Fibroblast of pulmonary artery (primary cell): Measurements from ENCODE around the gene SS18L1.

ENCODE experiments used
- DNase-seq: peaks from one replicate; pipeline ENCODE4 v3.0.0-alpha.2; 2010; ENCODE audit warnings: low read depth
- H3K4me3 ChIP-seq: replicated peaks from 2 replicates; pipeline ENCODE4 v1.5.1; 2011; ENCODE audit warnings: low read depth, mild to moderate bottlenecking, control low read depth, low read length, moderate library complexity
- CTCF ChIP-seq: IDR thresholded peaks from 2 replicates; pipeline ENCODE4 v1.5.1; 2011; ENCODE audit warnings: mild to moderate bottlenecking, control low read depth, low read length, inconsistent platforms; ENCODE audit errors: missing control alignments

Gene SS18L1

DNA sequence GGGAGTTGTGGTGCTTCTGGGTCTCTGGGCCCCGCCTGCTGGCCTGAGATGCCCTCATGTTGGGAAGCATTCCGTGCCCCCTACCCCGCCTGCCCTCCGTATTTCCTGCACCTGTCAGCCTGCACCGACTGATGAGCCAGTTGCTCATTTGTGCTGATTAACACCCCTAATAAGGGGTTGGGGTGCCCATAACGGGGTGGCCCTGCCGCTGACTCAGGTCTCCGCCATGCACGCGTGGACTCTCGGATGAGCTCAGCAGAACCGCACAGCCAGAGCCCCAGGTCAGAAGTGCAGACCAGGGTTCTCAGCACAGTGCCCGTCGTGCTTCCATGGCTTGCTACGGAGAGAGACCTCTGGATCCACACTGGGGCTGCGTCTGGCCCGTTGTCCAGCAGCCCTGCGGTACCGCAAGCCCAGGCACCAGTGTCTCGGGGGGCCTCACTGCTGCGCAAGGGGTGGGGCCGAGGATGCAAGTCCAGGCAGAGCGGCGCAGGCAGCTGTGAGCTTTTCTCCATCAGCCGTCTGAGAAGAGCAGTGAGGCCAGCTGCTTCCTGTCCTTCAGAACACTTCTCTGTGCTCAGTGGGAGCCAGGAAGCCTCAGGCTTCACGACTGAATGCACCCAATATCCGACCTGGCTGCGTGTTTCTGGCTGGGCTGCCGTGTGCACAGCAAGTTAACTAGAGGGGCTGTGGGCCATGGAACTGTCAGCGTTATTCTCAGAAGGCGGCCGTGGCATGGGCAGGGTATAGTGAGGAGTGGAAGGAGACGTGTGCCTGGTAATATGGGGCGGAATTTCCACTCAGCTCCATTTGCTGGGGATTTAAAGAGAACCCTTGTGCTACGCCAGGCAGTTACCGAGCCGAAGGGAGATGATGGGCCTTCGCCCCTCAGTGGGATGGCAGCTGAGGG is 57.9 kb downstream of the SS18L1 start:
- no peak overlapping the region for H3K4me3 ChIP-seq
- DNase-seq = no peak
- no peak for TF ChIP-seq CTCF

DNA sequence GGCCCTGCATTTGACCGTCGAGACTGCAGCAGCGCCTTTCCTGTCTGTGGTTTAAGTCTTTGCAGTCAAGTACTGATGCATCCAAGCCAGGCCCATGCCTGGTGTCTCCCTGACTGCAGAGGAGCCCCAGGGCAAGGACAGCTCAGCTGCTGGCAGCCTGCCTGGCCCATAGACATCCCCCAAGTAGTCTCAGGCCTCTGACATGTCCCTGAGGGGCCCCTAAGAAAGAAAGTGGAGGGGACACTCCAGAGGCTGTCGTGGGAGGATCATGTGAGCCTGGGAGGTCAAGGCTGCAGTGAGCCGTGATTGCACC is 58.5 kb downstream of the SS18L1 start:
- DNase-seq = no peak
- H3K4me3 ChIP-seq = no peak overlapping the region
- TF ChIP-seq CTCF = no peak

DNA sequence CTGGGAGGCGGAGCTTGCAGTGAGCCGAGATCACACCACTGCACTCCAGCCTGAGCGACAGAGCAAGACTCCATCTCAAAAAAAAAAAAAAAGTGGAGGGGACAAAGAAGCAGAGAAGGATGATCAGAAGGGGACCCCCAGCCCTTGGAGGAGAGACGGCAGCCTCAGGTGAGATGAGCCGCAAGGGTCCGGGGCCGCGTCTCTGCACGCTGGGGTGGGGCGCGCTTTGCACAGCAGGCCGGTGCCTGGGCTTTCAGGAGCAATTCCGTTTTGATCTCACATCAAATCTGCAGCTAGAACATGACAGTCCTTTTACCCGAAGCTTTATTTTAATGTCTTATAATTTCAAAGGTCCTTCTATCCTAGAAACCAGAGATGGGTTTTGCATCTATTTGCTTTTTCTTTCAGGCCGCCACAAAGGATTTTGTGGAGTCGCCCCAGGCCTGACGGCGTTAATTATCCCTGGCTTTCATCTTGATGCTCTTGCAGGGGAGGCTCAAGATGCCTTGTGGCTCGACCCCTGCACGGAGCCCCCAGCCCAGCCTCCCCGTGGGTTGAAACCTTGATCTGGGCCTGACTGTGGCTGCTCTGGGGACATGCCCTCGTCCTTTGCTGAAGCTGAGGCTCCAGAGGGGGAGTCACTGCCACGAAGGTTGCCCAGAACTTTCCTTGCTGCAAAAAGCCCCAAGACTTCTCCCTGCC is 59.3 kb downstream of the SS18L1 start:
- no peak overlapping the region for H3K4me3 ChIP-seq
- no peak for TF ChIP-seq CTCF
- no peak for DNase-seq

DNA sequence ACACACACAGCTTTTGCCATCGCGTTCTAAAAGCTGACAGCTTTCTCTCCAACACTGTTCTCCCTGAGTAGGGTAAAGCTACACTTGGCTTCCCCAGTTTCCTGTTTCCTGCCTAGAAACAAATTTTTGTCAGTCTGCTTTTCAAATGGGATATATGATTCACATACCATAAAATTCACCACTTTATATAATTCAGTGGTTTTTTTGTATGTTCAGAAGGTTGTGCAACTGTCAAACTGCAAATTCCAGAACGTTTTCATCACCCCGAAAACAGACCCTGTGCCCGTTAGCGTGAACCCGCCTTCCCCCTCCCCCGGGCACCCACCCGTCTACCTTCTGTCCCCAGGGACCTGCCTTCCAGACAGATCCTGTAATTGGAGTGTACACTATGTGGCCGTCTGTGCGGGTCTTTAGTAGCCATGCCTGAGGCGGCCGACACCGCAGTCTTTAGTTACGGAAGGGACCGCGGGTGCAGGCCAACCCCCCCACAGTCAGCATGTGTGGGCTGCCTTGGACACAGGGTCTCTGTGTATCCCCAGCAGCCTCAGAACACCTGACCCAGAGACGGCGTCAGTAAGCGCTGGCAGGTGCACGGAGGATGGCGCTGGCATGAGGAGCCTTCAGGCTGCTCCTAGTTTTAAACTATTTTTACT is 59.9 kb downstream of the SS18L1 start:
- TF ChIP-seq CTCF = no peak
- DNase-seq = peak; percentile 35
- no peak overlapping the region for H3K4me3 ChIP-seq

DNA sequence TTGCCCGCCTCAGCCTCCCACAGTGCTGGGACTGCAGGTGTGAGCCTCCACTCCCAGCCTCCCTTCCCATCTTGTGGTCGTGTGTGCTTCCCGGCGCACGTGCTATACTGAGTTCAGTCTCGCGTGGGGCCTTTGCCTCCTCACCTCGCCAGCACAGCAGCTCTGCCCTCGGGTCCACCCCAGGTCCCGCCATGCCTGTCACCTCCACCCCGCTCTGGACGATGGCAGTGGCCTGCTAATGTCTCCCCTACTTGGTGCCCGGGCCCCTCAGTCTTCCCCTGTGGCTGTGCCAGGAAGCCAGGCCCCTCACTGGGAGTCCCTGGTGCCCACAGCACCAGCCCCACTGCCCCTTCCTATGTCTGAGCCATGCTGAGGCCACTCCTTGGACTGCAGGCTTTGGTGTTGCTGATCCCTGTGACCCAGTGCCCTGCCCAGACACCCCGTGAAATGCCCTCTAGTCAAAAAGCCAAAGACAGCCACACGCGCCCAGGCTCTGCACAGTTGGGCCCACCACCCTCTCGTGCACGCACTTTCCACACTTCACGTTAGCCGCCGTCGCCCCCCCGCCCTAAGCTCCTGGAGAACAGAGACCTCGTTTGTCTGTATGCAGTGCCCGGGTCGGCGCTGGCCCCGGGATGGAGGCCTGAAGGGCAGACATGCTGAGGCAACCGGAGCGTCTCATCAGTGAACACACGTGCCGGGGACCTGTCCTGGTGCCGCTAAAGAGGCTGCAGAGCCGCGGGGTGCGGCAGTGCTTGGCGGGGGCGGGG is 62.2 kb downstream of the SS18L1 start:
- H3K4me3 ChIP-seq = no peak overlapping the region
- no peak for DNase-seq
- TF ChIP-seq CTCF = no peak

DNA sequence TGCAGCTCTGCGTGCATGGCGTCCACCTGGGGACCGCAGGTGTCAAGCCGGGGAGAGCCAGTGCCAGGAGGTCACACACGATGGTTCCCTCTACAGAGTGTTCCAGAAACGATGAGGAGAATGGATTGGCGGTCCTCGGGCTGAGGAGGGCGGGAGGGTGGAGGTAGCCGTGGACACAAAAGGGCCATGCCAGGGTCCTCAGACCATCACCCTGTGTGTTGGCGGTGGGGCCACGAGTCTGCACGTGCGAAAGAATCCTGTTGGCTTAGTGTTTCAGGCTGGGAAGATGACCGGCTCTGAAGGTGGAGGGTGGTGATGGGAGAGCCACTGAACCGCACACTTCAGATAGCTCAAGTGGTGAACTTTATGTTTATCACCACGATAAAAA is 62.8 kb downstream of the SS18L1 start:
- TF ChIP-seq CTCF = no peak
- DNase-seq = no peak
- H3K4me3 ChIP-seq = no peak overlapping the region
